Neutrophil (primary cell): ENCODE measurements around the gene PDE11A.

Experiments
- H3K27ac ChIP-seq: fragments of 200-600 bp; sonication (generic); 2 replicates; pipeline ENCODE4 v1.5.1; 2016; ENCODE audit warnings: mild to moderate bottlenecking, moderate library complexity
- H3K27me3 ChIP-seq: fragments of 200-600 bp; sonication (generic); 2 replicates; pipeline ENCODE4 v1.6.0; 2016; ENCODE audit warnings: mild to moderate bottlenecking
- H3K36me3 ChIP-seq: fragments of 200-600 bp; sonication (generic); 2 replicates; pipeline ENCODE4 v1.5.1; 2017
- H3K4me1 ChIP-seq, 2 experiments: fragments of 200-600 bp in 1 of 2; sonication (generic) in 1 of 2; 1 replicate in 1 of 2; 2 replicates in 1 of 2; pipeline versions ENCODE4 v1.5.1 to v1.6.1; 2013 to 2016; ENCODE audit warnings: low read depth in 1 of 2, low read length in 1 of 2, mild to moderate bottlenecking in 1 of 2, moderate library complexity in 1 of 2; ENCODE audit not compliant: control insufficient read depth in 1 of 2, insufficient read depth in 1 of 2
- H3K4me3 ChIP-seq, 2 experiments: fragments of 200-600 bp in 1 of 2; sonication (generic) in 1 of 2; 1 replicate in 1 of 2; 2 replicates in 1 of 2; pipeline ENCODE4 v1.5.1; 2013 to 2016; ENCODE audit warnings: low read depth in 1 of 2, low read length in 1 of 2, mild to moderate bottlenecking in 1 of 2, moderate library complexity in 1 of 2
- H3K9me3 ChIP-seq: fragments of 200-600 bp; sonication (generic); 2 replicates; pipeline ENCODE4 v1.5.1; 2016
- TF ChIP-seq, protein P1 (sequence below): fragments of 200-600 bp; sonication (generic); IDR thresholded peaks from 2 replicates; pipeline ENCODE4 v1.5.1; 2016; ENCODE audit warnings: antibody characterized with exemption

Gene PDE11A

GRCh38 chr2:177649568-177650518, 422.7 kb downstream of the PDE11A start:
- no peaks in the 10 kb centered on the region for H3K36me3 ChIP-seq
- peaks cover 35% of the 10 kb centered on the region for H3K27me3 ChIP-seq
- no peak overlapping the region for H3K27ac ChIP-seq
- H3K4me3 ChIP-seq: no peak overlapping the region
- no peaks in the 10 kb centered on the region for H3K9me3 ChIP-seq
- TF ChIP-seq, protein P1, sequence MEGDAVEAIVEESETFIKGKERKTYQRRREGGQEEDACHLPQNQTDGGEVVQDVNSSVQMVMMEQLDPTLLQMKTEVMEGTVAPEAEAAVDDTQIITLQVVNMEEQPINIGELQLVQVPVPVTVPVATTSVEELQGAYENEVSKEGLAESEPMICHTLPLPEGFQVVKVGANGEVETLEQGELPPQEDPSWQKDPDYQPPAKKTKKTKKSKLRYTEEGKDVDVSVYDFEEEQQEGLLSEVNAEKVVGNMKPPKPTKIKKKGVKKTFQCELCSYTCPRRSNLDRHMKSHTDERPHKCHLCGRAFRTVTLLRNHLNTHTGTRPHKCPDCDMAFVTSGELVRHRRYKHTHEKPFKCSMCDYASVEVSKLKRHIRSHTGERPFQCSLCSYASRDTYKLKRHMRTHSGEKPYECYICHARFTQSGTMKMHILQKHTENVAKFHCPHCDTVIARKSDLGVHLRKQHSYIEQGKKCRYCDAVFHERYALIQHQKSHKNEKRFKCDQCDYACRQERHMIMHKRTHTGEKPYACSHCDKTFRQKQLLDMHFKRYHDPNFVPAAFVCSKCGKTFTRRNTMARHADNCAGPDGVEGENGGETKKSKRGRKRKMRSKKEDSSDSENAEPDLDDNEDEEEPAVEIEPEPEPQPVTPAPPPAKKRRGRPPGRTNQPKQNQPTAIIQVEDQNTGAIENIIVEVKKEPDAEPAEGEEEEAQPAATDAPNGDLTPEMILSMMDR: no peak
- no peaks in the 10 kb centered on the region for H3K4me1 ChIP-seq

DNA sequence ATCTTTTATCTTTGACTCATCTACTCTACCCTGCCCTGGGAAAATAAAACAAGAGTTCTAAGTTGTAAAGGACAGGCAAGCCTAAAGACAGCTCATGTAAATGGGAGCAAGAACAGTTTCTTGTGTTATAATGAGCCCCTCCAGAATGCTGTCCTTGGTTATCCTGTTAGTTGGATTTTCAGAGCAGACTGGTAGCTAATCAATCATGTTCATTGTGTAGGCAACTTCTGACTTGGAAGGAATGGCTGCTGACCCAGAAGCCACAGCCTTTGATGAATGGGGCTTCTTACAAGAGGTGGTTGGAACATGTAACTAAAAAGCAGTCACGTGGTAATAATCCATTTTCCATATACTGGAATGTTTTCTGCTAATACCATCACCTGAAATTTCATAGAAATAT, 425.8 kb downstream of the PDE11A start:
- H3K27me3 ChIP-seq: peaks cover 19% of the 10 kb centered on the region
- no peak overlapping the region for H3K4me3 ChIP-seq
- TF ChIP-seq, protein P1: no peak
- no peak overlapping the region for H3K27ac ChIP-seq
- no peaks in the 10 kb centered on the region for H3K4me1 ChIP-seq
- H3K9me3 ChIP-seq: no peaks in the 10 kb centered on the region
- no peaks in the 10 kb centered on the region for H3K36me3 ChIP-seq

DNA sequence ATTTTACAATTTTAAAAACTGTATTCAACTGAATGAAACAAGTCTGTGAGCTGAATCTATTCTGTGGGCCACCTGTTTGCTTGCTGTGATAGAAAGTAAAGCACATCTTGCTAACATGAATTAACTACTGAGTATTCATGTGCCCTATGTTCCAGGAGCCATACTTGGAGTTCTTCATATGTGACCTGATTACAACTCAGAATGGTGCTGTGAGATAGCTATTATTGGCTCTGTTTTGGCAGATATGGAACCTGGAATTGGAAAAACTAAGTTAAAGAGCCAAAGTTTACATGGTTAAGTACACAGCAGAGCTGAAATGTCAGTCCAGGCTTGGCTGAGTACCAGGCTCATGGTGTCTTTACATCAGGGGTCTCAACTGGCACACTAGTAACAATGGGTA, 426.3 kb downstream of the PDE11A start:
- peaks cover 13% of the 10 kb centered on the region for H3K27me3 ChIP-seq
- no peak overlapping the region for H3K4me3 ChIP-seq
- no peak overlapping the region for H3K27ac ChIP-seq
- H3K9me3 ChIP-seq: no peaks in the 10 kb centered on the region
- no peaks in the 10 kb centered on the region for H3K36me3 ChIP-seq
- no peaks in the 10 kb centered on the region for H3K4me1 ChIP-seq
- TF ChIP-seq, protein P1: no peak

DNA sequence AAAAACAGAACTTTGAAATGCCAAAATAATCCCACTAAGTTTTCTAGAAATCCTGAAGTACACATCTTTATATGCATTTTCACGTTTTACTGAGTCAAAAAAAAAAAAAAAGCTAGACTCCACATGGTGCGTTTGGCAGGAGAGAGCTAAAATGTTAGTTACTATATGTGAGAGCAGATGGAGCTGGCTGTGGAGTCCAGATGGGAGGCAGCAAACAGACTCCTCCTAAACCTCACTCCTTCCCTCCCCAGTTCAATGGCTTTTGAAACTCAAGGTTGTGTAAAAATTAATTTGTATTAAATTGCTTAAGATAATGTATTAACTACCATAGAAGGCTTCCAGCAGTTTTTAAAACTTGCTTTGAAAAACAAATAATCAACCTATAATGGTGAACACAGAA, 431.2 kb downstream of the PDE11A start:
- Histone ChIP-seq H3K27ac (no peak overlapping the region), H3K4me1 (no peaks in the 10 kb centered on the region), H3K27me3 (no peaks in the 10 kb centered on the region), H3K4me3 (no peak overlapping the region), H3K36me3 (no peaks in the 10 kb centered on the region), H3K9me3 (no peaks in the 10 kb centered on the region)
- TF ChIP-seq, protein P1: no peak

GRCh38 chr2:177640423-177640822, 432.2 kb downstream of the PDE11A start:
- H3K9me3 ChIP-seq: no peaks in the 10 kb centered on the region
- TF ChIP-seq, protein P1: no peak
- H3K4me1 ChIP-seq: no peaks in the 10 kb centered on the region
- no peaks in the 10 kb centered on the region for H3K36me3 ChIP-seq
- H3K27ac ChIP-seq: no peak overlapping the region
- H3K4me3 ChIP-seq: no peak overlapping the region
- no peaks in the 10 kb centered on the region for H3K27me3 ChIP-seq
